Measurements from ENCODE around the gene SMS. TPM values are rescaled to one million over a fixed set of nuclear protein-coding genes. Genes with fewer than 3 reads are reported as not detected.

The SMS gene
- 53.0 TPM for polyA plus RNA-seq

- Mint-ChIP-seq H3K27ac (peak within 1 kb of the TSS; percentile 55 to 93 (median 90)), H3K4me3 (peak within 1 kb of the TSS; percentile 83 to 94 (median 87)), H3K36me3 (no peaks in the 10 kb centered on the region), H3K9me3 (no peaks in the 10 kb centered on the region), H3K27me3 (no peaks in the 10 kb centered on the region), H3K4me1 (peaks cover 12 to 16% (median 13%) of the 10 kb centered on the region in 3 donors)
Measured at GRCh38 chrX:21940356-21940829, at the start of gene SMS. SMS (plus strand) TSS chrX:21940709; CDS start chrX:21940825, 116 bp downstream.

GRCh38 chrX:21905313-21905712 lies 35.2 kb upstream of the SMS start:
- no peak overlapping the region for H3K4me3 Mint-ChIP-seq
- no peaks in the 10 kb centered on the region for H3K36me3 Mint-ChIP-seq
- H3K27me3 Mint-ChIP-seq, result no peaks in the 10 kb centered on the region
- H3K4me1 Mint-ChIP-seq, result no peaks in the 10 kb centered on the region
- peaks cover 0 to 1% (median 0%) of the 10 kb centered on the region in 3 donors for H3K9me3 Mint-ChIP-seq
- H3K27ac Mint-ChIP-seq, result no peak overlapping the region

- H3K4me3 Mint-ChIP-seq, result no peak overlapping the region
- no peaks in the 10 kb centered on the region for H3K36me3 Mint-ChIP-seq
- no peaks in the 10 kb centered on the region for H3K27me3 Mint-ChIP-seq
- no peak overlapping the region for H3K27ac Mint-ChIP-seq
- no peaks in the 10 kb centered on the region for H3K4me1 Mint-ChIP-seq
- peaks cover 0 to 1% (median 0%) of the 10 kb centered on the region in 3 donors for H3K9me3 Mint-ChIP-seq
Measured at GRCh38 chrX:21905953-21906352, 34.6 kb upstream of the SMS start.

GRCh38 chrX:21907260-21907659 lies 33.2 kb upstream of the SMS start:
- Mint-ChIP-seq H3K4me3 (no peak overlapping the region), H3K36me3 (no peaks in the 10 kb centered on the region), H3K9me3 (peaks cover 0 to 1% (median 0%) of the 10 kb centered on the region in 3 donors), H3K27me3 (no peaks in the 10 kb centered on the region), H3K4me1 (no peaks in the 10 kb centered on the region), H3K27ac (no peak overlapping the region)

GRCh38 chrX:21911481-21911880 lies 29.0 kb upstream of the SMS start:
- H3K4me1 Mint-ChIP-seq, result no peaks in the 10 kb centered on the region
- no peak overlapping the region for H3K4me3 Mint-ChIP-seq
- no peak overlapping the region for H3K27ac Mint-ChIP-seq

GRCh38 chrX:21912220-21912619 lies 28.3 kb upstream of the SMS start:
- H3K36me3 Mint-ChIP-seq, result no peaks in the 10 kb centered on the region
- no peaks in the 10 kb centered on the region for H3K4me1 Mint-ChIP-seq
- H3K9me3 Mint-ChIP-seq, result no peaks in the 10 kb centered on the region
- H3K27ac Mint-ChIP-seq, result no peak overlapping the region
- H3K4me3 Mint-ChIP-seq, result peak overlapping the region in 1 of 4 donors; percentile 5
- H3K27me3 Mint-ChIP-seq, result no peaks in the 10 kb centered on the region

More at GRCh38 chrX:21911481-21911880, 29.0 kb upstream of the SMS start:
- Mint-ChIP-seq H3K27me3 (no peaks in the 10 kb centered on the region), H3K9me3 (no peaks in the 10 kb centered on the region), H3K36me3 (no peaks in the 10 kb centered on the region)

GRCh38 chrX:21912989-21913388 lies 27.5 kb upstream of the SMS start:
- H3K9me3 Mint-ChIP-seq, result no peaks in the 10 kb centered on the region
- H3K27ac Mint-ChIP-seq, result no peak overlapping the region
- H3K36me3 Mint-ChIP-seq, result peaks cover 2% of the 10 kb centered on the region
- no peaks in the 10 kb centered on the region for H3K27me3 Mint-ChIP-seq
- H3K4me1 Mint-ChIP-seq, result no peaks in the 10 kb centered on the region
- peak overlapping the region in 1 of 4 donors; percentile 79 for H3K4me3 Mint-ChIP-seq

GRCh38 chrX:21926116-21926515 lies 14.4 kb upstream of the SMS start:
- H3K36me3 Mint-ChIP-seq, result peaks cover 3% of the 10 kb centered on the region
- no peak overlapping the region for H3K27ac Mint-ChIP-seq
- peaks cover 0 to 2% (median 0%) of the 10 kb centered on the region in 3 donors for H3K9me3 Mint-ChIP-seq
- peak overlapping the region in 1 of 4 donors; percentile 28 for H3K4me3 Mint-ChIP-seq
- H3K4me1 Mint-ChIP-seq, result peaks cover 1 to 5% (median 2%) of the 10 kb centered on the region in 3 donors
- no peaks in the 10 kb centered on the region for H3K27me3 Mint-ChIP-seq

- H3K4me3 Mint-ChIP-seq, result no peak overlapping the region
- H3K36me3 Mint-ChIP-seq, result peaks cover 3% of the 10 kb centered on the region
Measured at GRCh38 chrX:21926527-21927278, 13.8 kb upstream of the SMS start.

GRCh38 chrX:21929209-21929608 lies 11.3 kb upstream of the SMS start:
- Mint-ChIP-seq H3K4me3 (peak overlapping the region in 1 of 4 donors; percentile 4), H3K27me3 (no peaks in the 10 kb centered on the region), H3K9me3 (peaks cover 0 to 2% (median 0%) of the 10 kb centered on the region in 3 donors), H3K36me3 (peaks cover 1% of the 10 kb centered on the region), H3K27ac (no peak overlapping the region), H3K4me1 (peaks cover 1 to 5% (median 2%) of the 10 kb centered on the region in 3 donors)

More at GRCh38 chrX:21926527-21927278, 13.8 kb upstream of the SMS start:
- Mint-ChIP-seq H3K27me3 (no peaks in the 10 kb centered on the region), H3K27ac (no peak overlapping the region), H3K4me1 (peaks cover 1 to 5% (median 2%) of the 10 kb centered on the region in 3 donors), H3K9me3 (peaks cover 0 to 2% (median 0%) of the 10 kb centered on the region in 3 donors)

GRCh38 chrX:21930986-21931385 lies 9.5 kb upstream of the SMS start:
- peaks cover 1 to 3% (median 2%) of the 10 kb centered on the region in 3 donors for H3K4me1 Mint-ChIP-seq

GRCh38 chrX:21932292-21933002 lies 8.1 kb upstream of the SMS start:
- H3K9me3 Mint-ChIP-seq, result peaks cover 0 to 2% (median 0%) of the 10 kb centered on the region in 3 donors
- H3K4me3 Mint-ChIP-seq, result no peak overlapping the region
- H3K27me3 Mint-ChIP-seq, result no peaks in the 10 kb centered on the region
- H3K27ac Mint-ChIP-seq, result no peak overlapping the region
- H3K4me1 Mint-ChIP-seq, result no peaks in the 10 kb centered on the region
- H3K36me3 Mint-ChIP-seq, result no peaks in the 10 kb centered on the region

More at GRCh38 chrX:21930986-21931385, 9.5 kb upstream of the SMS start:
- peaks cover 1% of the 10 kb centered on the region for H3K36me3 Mint-ChIP-seq
- H3K4me3 Mint-ChIP-seq, result no peak overlapping the region
- no peaks in the 10 kb centered on the region for H3K27me3 Mint-ChIP-seq
- peaks cover 0 to 2% (median 0%) of the 10 kb centered on the region in 3 donors for H3K9me3 Mint-ChIP-seq
- H3K27ac Mint-ChIP-seq, result no peak overlapping the region

- H3K9me3 Mint-ChIP-seq, result peaks cover 0 to 2% (median 0%) of the 10 kb centered on the region in 3 donors
- H3K36me3 Mint-ChIP-seq, result no peaks in the 10 kb centered on the region
- H3K27me3 Mint-ChIP-seq, result no peaks in the 10 kb centered on the region
- H3K4me3 Mint-ChIP-seq, result no peak overlapping the region
- no peak overlapping the region for H3K27ac Mint-ChIP-seq
- H3K4me1 Mint-ChIP-seq, result no peaks in the 10 kb centered on the region
Measured at GRCh38 chrX:21933077-21933476, 7.4 kb upstream of the SMS start.

- H3K4me3 Mint-ChIP-seq, result no peak overlapping the region
- no peaks in the 10 kb centered on the region for H3K4me1 Mint-ChIP-seq
- H3K36me3 Mint-ChIP-seq, result no peaks in the 10 kb centered on the region
Measured at GRCh38 chrX:21934414-21934813, 6.1 kb upstream of the SMS start.

GRCh38 chrX:21939906-21940305 lies 603 bp upstream of the SMS start:
- Mint-ChIP-seq H3K4me3 (peak overlapping the region; percentile 74 to 90 (median 78)), H3K9me3 (no peaks in the 10 kb centered on the region), H3K4me1 (peaks cover 12 to 16% (median 13%) of the 10 kb centered on the region in 3 donors), H3K27ac (peak overlapping the region; percentile 55 to 90 (median 76)), H3K27me3 (no peaks in the 10 kb centered on the region), H3K36me3 (no peaks in the 10 kb centered on the region)

More at GRCh38 chrX:21934414-21934813, 6.1 kb upstream of the SMS start:
- no peak overlapping the region for H3K27ac Mint-ChIP-seq
- H3K27me3 Mint-ChIP-seq, result no peaks in the 10 kb centered on the region
- H3K9me3 Mint-ChIP-seq, result no peaks in the 10 kb centered on the region
